Endothelial cell of umbilical vein (primary cell): ENCODE results near the gene TADA2A. TPM values are rescaled to one million over a fixed set of nuclear protein-coding genes. Genes with fewer than 3 reads are reported as not detected.

Experiments
- BruUV-seq: library from RNA; stranded (reverse); fragments of 400-500 nt; replicated peaks from 2 replicates; lab custom pipeline; 2021; lab: Mats Ljungman, UMichigan
- CTCF ChIA-PET: fragments of 300-600, 350-600 bp; sonication (Branson Sonifier 250); formaldehyde crosslinking; loops from one replicate; lab custom pipeline; 2021; ENCODE audit warnings: antibody characterized with exemption, inconsistent platforms; lab: Charles Lee
- POLR2A ChIA-PET: fragments of 300-600, 350-600 bp; sonication (Branson Sonifier 250); formaldehyde crosslinking; loops from one replicate; lab custom pipeline; 2021; ENCODE audit warnings: antibody characterized with exemption, inconsistent platforms; lab: Charles Lee
- DNase-seq: peaks from one replicate; pipeline ENCODE4 v3.0.0-alpha.2; 2011; ENCODE audit warnings: low read depth, low spot score
- FAIRE-seq: peaks from 2 replicates; lab custom pipeline; 2011; peaks lifted over from hg19 to GRCh38; lab: Jason Lieb, UNC
- H2AFZ ChIP-seq: 2 replicates; pipeline ENCODE4 v1.6.0; 2012; ENCODE audit warnings: low read depth, low read length, control low read depth, inconsistent platforms
- H3K27ac ChIP-seq: 2 replicates; pipeline ENCODE4 v1.5.1; 2011; ENCODE audit warnings: low read depth, mild to moderate bottlenecking, control low read depth, low read length, moderate library complexity; ENCODE audit not compliant: insufficient read depth
- H3K27me3 ChIP-seq, 2 experiments: 2 replicates each; pipeline versions ENCODE4 v1.6.0 to v1.6.1; 2011; ENCODE audit warnings: low read length in 2 of 2, mixed read lengths in 1 of 2; ENCODE audit not compliant: control insufficient read depth in 2 of 2, insufficient read depth in 2 of 2
- H3K36me3 ChIP-seq, 2 experiments: 2 replicates in 1 of 2; 3 replicates in 1 of 2; pipeline ENCODE4 v1.5.1; 2011; ENCODE audit warnings: low read length in 2 of 2, mild to moderate bottlenecking in 1 of 2, moderate library complexity in 1 of 2; ENCODE audit not compliant: control insufficient read depth in 2 of 2, insufficient read depth in 2 of 2; ENCODE audit errors: extremely low read depth in 1 of 2
- H3K4me1 ChIP-seq: 3 replicates; pipeline ENCODE4 v1.5.1; 2011; ENCODE audit warnings: mild to moderate bottlenecking, low read length; ENCODE audit not compliant: control insufficient read depth, insufficient read depth; ENCODE audit errors: extremely low read depth
- H3K4me2 ChIP-seq: 2 replicates; pipeline ENCODE4 v1.6.1; 2011; ENCODE audit warnings: low read length, control low read depth, mixed read lengths; ENCODE audit not compliant: insufficient read depth
- H3K4me3 ChIP-seq, 3 experiments: fragments of 200-600 bp in 1 of 3; sonication (generic), shearing (Covaris generic) in 1 of 3; replicated peaks in 1 of 3; 2 replicates each; pipeline ENCODE4 v1.5.1; 2011 to 2016; ENCODE audit warnings: control low read depth in 3 of 3, low read length in 3 of 3, mild to moderate bottlenecking in 2 of 3, inconsistent platforms in 1 of 3, low read depth in 1 of 3, moderate library complexity in 1 of 3; ENCODE audit not compliant: insufficient read depth in 1 of 3
- H3K79me2 ChIP-seq: 2 replicates; pipeline ENCODE4 v1.6.0; 2012; ENCODE audit warnings: low read length, inconsistent platforms; ENCODE audit not compliant: control insufficient read depth, insufficient read depth
- H3K9ac ChIP-seq: replicated peaks from 2 replicates; pipeline ENCODE3; 2011; ENCODE audit warnings: low read length, control low read depth; ENCODE audit not compliant: insufficient read depth; ENCODE audit errors: extremely low read depth
- H3K9me1 ChIP-seq: replicated peaks from 3 replicates; pipeline ENCODE4 v1.6.0; 2011; ENCODE audit warnings: mild to moderate bottlenecking, low read length; ENCODE audit not compliant: control insufficient read depth, insufficient read depth; ENCODE audit errors: extremely low read depth
- H3K9me3 ChIP-seq: replicated peaks from 2 replicates; pipeline ENCODE4 v1.5.1; 2012; ENCODE audit warnings: low read length, inconsistent platforms; ENCODE audit not compliant: control insufficient read depth, insufficient read depth
- H4K20me1 ChIP-seq: replicated peaks from 2 replicates; pipeline ENCODE3; 2011; ENCODE audit warnings: mild to moderate bottlenecking, low read length; ENCODE audit not compliant: control insufficient read depth, insufficient read depth; ENCODE audit errors: extremely low read depth
- EZH2 ChIP-seq: IDR thresholded peaks from 2 replicates; pipeline ENCODE4 v1.6.1; 2012; ENCODE audit warnings: borderline replicate concordance, low read depth, mild to moderate bottlenecking, moderate library complexity, low read length, inconsistent platforms; ENCODE audit not compliant: severe bottlenecking
- FOS ChIP-seq: IDR thresholded peaks from 2 replicates; pipeline ENCODE4 v1.6.1; 2011; ENCODE audit warnings: mild to moderate bottlenecking, low read length, moderate library complexity, borderline replicate concordance; ENCODE audit not compliant: insufficient read depth
- GATA2 ChIP-seq: IDR thresholded peaks from 2 replicates; pipeline ENCODE4 v1.7.0; 2011; ENCODE audit warnings: low read depth, mild to moderate bottlenecking, moderate library complexity, mixed read lengths, low read length; ENCODE audit not compliant: insufficient read length, insufficient read depth
- JUN ChIP-seq: IDR thresholded peaks from 2 replicates; pipeline ENCODE4 v1.6.1; 2011; ENCODE audit warnings: borderline replicate concordance, low read depth; ENCODE audit not compliant: insufficient read length, insufficient read depth
- MYC ChIP-seq: IDR thresholded peaks from one replicate; pipeline ENCODE4 v1.6.1; 2011; ENCODE audit warnings: mild to moderate bottlenecking, low read depth, low read length
- POLR2A ChIP-seq: IDR thresholded peaks from 2 replicates; pipeline ENCODE4 v1.6.1; 2012; ENCODE audit warnings: low read depth, mild to moderate bottlenecking, control low read depth, low read length
- POLR2AphosphoS5 ChIP-seq: IDR thresholded peaks from 2 replicates; pipeline ENCODE4 v1.6.1; 2012; ENCODE audit warnings: low read depth, mild to moderate bottlenecking, control low read depth, low read length, moderate library complexity; ENCODE audit not compliant: insufficient read depth
- dilution Hi-C: fragments of 300-500 bp; cut with MboI; formaldehyde crosslinking; loops from one replicate; pipeline ENCODE4 v1.15.0; 2019; ENCODE audit warnings: low sequenced_read_pairs; ENCODE audit not compliant: extremely low pct_ligation_motif_present
- intact Hi-C: fragments of 100-400 bp; cut with micrococcal nuclease; formaldehyde crosslinking; loops from one replicate; pipeline ENCODE4 v1.10.0; 2022
- polyA plus RNA-seq, 4 experiments: library from polyadenylated mRNA; depleted of rRNA in 3 of 4; stranded (reverse) in 3 of 4; unstranded in 1 of 4; fragments of >200 nt; gene quantifications; 2 replicates each; pipeline versions ENCODE4 v1.2.1 to v1.2.3, GENCODE V29; 2011 to 2012; ENCODE audit warnings: missing spikeins in 1 of 4
- total RNA-seq: library from RNA; stranded (reverse); gene quantifications from 2 replicates; pipeline ENCODE4 v1.2.3, GENCODE V29; 2021
- TF ChIP-seq, protein P1 (sequence below): IDR thresholded peaks from 2 replicates; pipeline ENCODE4 v1.6.1; 2011; ENCODE audit not compliant: insufficient read depth, insufficient read length
- TF ChIP-seq, protein P2 (sequence below), 2 donors: IDR thresholded peaks; 1 replicate in 1 of 2; 2 replicates in 1 of 2; pipeline ENCODE4 v1.5.1; 2011; ENCODE audit warnings: low read length in 2 of 2, mild to moderate bottlenecking in 2 of 2, moderate library complexity in 2 of 2, control low read depth in 1 of 2, inconsistent platforms in 1 of 2, low read depth in 1 of 2; ENCODE audit not compliant: insufficient read depth in 1 of 2; ENCODE audit errors: extremely low read depth in 1 of 2

Gene TADA2A
- total and polyA plus RNA-seq, 2 donors (not counting 3 experiments of a cell fraction or from before 2014, with no cell fraction given), result 9.9 to 22.4 TPM

DNA sequence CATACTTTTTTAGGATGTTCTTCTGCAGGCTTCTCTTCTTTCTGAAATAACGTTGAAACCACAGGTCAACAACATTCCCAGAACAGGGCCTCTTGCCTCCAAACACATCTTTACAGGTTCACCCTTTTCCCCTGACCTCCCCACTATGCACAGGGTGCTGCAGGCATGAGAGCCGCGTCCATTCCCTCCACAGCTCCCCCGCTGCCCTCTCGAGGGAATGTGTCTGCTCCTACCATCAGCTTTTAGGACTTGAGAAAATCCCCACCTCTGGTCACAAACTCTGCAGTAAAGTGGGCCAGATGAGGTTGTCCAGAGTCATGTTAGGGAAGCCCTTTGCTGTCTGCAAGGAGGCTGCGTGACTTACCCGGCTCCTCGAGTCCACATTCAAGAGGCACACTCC, 113.5 kb downstream of the TADA2A start:
- no TSS peak for BruUV-seq
- DNase-seq (no peak), FAIRE-seq (no peak)
- Histone ChIP-seq H3K9ac (no peak overlapping the region), H3K36me3 (peaks cover 14 to 17% of the 10 kb centered on the region in 2 experiments), H3K27me3 (no peaks in the 10 kb centered on the region), H3K9me3 (no peaks in the 10 kb centered on the region), H3K4me1 (no peaks in the 10 kb centered on the region), H3K9me1 (no peaks in the 10 kb centered on the region), H4K20me1 (no peaks in the 10 kb centered on the region), H3K27ac (no peak overlapping the region), H3K79me2 (no peaks in the 10 kb centered on the region), H2AFZ (no peak overlapping the region), H3K4me2 (no peak overlapping the region), H3K4me3 (no peak overlapping the region)
- dilution Hi-C loops (no loop called here), intact Hi-C loops (no loop called here)
- no peak for TF ChIP-seq EZH2
- TF ChIP-seq FOS, result no peak
- TF ChIP-seq MYC, result no peak
- no peak for TF ChIP-seq POLR2AphosphoS5
- TF ChIP-seq, protein P1, sequence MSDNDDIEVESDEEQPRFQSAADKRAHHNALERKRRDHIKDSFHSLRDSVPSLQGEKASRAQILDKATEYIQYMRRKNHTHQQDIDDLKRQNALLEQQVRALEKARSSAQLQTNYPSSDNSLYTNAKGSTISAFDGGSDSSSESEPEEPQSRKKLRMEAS, result no peak
- TF ChIP-seq POLR2A, result no peak
- no peak for TF ChIP-seq GATA2
- TF ChIP-seq JUN, result no peak
- ChIA-PET POLR2A (no interaction called here), CTCF (no interaction called here)

DNA sequence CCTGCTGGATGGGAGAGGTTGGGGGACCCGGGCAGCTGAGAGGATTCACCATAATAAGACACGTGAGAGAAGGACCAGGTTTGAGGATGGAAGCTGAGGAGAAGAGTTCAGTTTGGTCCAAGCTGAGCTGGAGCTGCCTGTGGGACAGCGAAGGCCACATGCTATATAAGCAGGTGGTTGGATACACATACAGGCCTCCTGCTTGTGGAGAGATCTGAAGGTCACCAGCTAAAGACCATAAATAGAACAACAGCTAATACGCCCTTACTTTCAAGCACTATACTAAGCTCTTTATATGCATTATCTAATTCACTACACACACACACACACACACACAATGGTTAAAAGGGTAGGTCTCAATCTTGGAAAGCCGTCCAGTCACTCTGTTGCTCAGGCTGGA, 115.1 kb downstream of the TADA2A start:
- BruUV-seq, result no TSS peak
- ChIA-PET CTCF (interaction anchor here (0.6 to 1.1 kb wide), 2 partner anchors 72 to 148 kb away, joined by 3 read pairs; no protein-coding TSS in a partner anchor), POLR2A (no interaction called here)
- H3K9me3 ChIP-seq, result no peaks in the 10 kb centered on the region
- no peak overlapping the region for H3K4me2 ChIP-seq
- H3K27me3 ChIP-seq, result no peaks in the 10 kb centered on the region
- TF ChIP-seq GATA2 (no peak), EZH2 (no peak), FOS (no peak), JUN (no peak), POLR2A (no peak), MYC (no peak), POLR2AphosphoS5 (no peak)
- TF ChIP-seq, protein P1, result no peak
- TF ChIP-seq, protein P2, sequence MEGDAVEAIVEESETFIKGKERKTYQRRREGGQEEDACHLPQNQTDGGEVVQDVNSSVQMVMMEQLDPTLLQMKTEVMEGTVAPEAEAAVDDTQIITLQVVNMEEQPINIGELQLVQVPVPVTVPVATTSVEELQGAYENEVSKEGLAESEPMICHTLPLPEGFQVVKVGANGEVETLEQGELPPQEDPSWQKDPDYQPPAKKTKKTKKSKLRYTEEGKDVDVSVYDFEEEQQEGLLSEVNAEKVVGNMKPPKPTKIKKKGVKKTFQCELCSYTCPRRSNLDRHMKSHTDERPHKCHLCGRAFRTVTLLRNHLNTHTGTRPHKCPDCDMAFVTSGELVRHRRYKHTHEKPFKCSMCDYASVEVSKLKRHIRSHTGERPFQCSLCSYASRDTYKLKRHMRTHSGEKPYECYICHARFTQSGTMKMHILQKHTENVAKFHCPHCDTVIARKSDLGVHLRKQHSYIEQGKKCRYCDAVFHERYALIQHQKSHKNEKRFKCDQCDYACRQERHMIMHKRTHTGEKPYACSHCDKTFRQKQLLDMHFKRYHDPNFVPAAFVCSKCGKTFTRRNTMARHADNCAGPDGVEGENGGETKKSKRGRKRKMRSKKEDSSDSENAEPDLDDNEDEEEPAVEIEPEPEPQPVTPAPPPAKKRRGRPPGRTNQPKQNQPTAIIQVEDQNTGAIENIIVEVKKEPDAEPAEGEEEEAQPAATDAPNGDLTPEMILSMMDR (IDR thresholded peaks at IDR 0.05; ENCODE audit: extremely low read depth in 1 of 2, insufficient read depth in 1 of 2, low read depth in 1 of 2, low read length in 2 of 2), result no peak
- peaks cover 14 to 17% of the 10 kb centered on the region in 2 experiments for H3K36me3 ChIP-seq
- DNase-seq (no peak), FAIRE-seq (no peak)
- H3K27ac ChIP-seq, result no peak overlapping the region
- dilution Hi-C loops (no loop called here), intact Hi-C loops (no loop called here)
- H3K9ac ChIP-seq, result no peak overlapping the region
- H2AFZ ChIP-seq, result no peak overlapping the region
- no peaks in the 10 kb centered on the region for H3K9me1 ChIP-seq
- H3K79me2 ChIP-seq, result no peaks in the 10 kb centered on the region
- H3K4me1 ChIP-seq, result no peaks in the 10 kb centered on the region
- H4K20me1 ChIP-seq, result no peaks in the 10 kb centered on the region
- H3K4me3 ChIP-seq, result no peak overlapping the region
